Esophagus muscularis mucosa (tissue), 4 donors: ENCODE results near the gene MEX3C.

Experiments used
- CTCF ChIP-seq, 3 experiments: fragments of 200-600 bp in 2 of 3; fragments of 450-650 bp in 1 of 3; sonication (generic) in 2 of 3; IDR thresholded peaks; one replicate each; pipeline ENCODE4 v1.5.1; 2017 to 2019; ENCODE audit warnings: antibody characterized with exemption in 3 of 3, mild to moderate bottlenecking in 2 of 3, moderate library complexity in 1 of 3
- EP300 ChIP-seq: sonication (generic); formaldehyde crosslinking; IDR thresholded peaks from one replicate; pipeline ENCODE4 v1.6.1; 2017; ENCODE audit warnings: antibody characterized with exemption
- POLR2A ChIP-seq: fragments of 450-650 bp; IDR thresholded peaks from one replicate; pipeline ENCODE4 v1.6.1; 2017; ENCODE audit warnings: antibody characterized with exemption, moderate library complexity, mild to moderate bottlenecking, low read depth

GRCh38 chr18:51241226-51241625 is 43.7 kb upstream of the MEX3C start:
- TF ChIP-seq POLR2A (no peak), CTCF (IDR thresholded peaks at IDR 0.05) (no peak), EP300 (no peak)
